Fibroblast of peridontal ligament (primary cell): Measurements from ENCODE around the gene FBXO30.
A peak's percentile ranks its signal among the peaks of the same experiment; 100 is the strongest.

Experiments used
- DNase-seq: peaks from one replicate; pipeline ENCODE4 v3.0.0-alpha.2; 2010; ENCODE audit errors: extremely low read depth

The FBXO30 gene

GRCh38 chr6:145749632-145750031, 65.0 kb downstream of the FBXO30 start:
- DNase-seq = peak; percentile 88

- no peak for DNase-seq
Measured at GRCh38 chr6:145745861-145746260, 68.7 kb downstream of the FBXO30 start.

GRCh38 chr6:145744619-145745018, 70.0 kb downstream of the FBXO30 start:
- no peak for DNase-seq
